GM19351 (cell line): ENCODE results near the gene SORBS1.

ENCODE experiments used
- ATAC-seq: cut with Tn5 transposase; IDR thresholded peaks from one replicate; pipeline ENCODE4 v1.9.1; 2021; ENCODE audit warnings: mild to moderate bottlenecking, moderate library complexity; ENCODE audit not compliant: unreplicated experiment

SORBS1 gene

DNA sequence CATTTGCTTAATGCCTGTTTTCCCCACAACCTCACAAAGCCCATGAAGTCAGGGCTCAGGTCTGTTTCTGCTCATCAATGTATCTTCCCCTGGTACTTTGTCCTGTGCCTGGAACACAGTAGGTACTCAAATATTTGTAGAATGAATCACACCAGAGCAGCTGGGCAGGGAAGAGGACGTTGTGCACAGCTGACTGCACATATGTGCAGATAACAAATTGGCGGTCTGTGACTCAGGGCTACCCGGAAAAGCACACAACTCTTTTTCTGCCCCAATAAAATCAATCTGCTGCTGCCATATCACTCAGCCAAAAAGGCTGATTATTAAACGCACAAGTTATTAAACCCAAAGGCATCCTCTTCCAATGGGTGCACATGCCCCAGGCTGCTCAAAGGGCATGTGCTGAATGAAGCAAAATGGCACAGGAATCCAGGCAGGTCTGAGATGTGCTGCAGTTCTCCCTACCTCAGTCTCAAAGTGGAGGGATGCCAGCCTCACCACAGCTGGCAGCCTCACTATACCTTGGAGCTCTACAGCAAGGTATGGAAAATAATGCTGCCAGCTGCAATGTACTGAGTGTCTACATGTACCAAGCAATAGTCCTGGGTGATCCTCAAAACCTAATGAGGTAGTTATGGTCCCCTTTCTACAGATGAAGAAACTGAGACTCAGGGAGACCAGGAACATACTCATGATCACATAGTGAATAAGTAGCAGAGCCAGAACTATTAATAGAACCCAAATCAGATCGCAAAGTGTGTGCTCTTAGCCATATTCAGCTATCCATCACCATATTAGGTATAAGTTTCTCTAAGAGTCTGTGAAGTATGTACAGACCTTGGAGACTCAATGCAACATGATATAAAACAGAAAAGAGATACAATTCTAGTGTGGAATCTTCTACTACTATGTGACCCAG is 43.4 kb downstream of the SORBS1 start:
- ATAC-seq = no peak

DNA sequence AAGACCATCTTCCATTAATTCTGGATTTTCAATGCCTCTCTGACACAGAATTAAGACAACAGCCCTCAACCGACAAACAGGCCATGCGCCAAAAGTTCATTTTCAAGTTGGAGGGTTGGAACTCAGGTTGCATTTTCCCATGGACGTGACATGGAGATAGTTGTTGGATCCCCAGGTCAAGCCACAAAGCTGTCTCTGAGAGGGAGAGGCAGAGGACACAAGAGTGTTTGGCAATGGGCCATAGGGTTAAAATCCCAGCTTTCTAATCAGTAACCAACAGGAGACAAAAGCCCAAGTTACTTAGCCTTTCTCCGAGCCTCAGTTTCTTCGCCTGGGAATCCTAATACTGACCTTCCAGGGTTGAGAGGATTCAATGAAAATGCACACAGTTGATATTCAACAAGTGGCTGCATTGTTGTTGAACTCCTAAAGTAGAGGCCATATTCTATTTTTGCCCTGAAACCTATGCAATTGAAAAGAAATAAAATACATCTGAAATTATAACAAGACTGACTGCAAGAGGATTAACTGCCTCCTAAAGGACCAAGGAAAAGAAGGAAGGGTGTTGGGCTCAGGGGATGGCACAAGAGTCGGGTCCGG is 44.3 kb downstream of the SORBS1 start:
- ATAC-seq = no peak

DNA sequence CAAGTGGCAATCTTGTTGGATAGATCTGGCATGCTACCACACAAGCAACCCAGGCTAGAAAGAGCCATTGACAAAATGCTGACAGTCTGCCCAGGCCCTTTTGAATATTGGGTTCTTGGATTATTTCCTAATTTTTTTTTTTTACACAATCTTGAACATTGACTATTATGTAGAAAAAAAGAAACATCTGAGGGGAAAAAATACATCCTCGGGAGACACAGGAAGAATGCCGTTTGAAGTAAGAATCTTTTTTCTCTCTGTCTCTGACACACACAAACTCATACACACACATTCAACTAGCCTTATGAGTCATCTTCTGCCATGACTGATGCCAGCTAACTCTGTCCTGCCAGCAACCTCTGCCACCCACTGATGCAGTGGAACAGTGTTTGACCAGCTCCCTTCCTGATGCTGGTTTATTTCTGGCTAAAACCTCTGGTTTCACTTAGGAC is 47.2 kb downstream of the SORBS1 start:
- ATAC-seq = no peak

DNA sequence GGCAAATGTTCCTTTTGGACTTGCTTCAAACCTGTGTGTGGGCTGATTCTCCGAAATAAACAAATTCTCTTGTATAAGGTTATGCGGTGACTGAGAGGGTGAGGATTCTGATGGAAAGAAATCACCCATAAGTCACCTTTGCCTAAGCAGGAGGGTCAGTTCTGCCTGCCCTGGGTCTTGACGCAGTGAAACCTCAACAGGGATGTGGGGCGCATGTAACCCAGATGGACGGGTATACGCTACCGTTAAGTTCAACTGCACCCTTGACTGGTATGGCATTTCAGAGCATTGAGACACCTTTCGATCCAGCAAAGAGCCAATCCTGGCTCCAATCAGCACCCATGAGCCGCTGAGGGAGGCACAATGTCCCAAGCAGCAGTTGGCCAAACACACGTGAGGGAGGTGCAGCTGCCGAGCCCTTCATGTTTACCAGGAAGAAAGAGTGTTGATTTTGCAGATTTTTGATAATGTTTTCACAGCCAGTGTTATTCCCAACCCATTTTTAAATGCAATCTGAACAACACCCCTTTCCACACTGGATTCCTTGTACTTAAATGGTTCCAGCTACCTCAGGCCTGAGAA is 48.1 kb downstream of the SORBS1 start:
- ATAC-seq = no peak

DNA sequence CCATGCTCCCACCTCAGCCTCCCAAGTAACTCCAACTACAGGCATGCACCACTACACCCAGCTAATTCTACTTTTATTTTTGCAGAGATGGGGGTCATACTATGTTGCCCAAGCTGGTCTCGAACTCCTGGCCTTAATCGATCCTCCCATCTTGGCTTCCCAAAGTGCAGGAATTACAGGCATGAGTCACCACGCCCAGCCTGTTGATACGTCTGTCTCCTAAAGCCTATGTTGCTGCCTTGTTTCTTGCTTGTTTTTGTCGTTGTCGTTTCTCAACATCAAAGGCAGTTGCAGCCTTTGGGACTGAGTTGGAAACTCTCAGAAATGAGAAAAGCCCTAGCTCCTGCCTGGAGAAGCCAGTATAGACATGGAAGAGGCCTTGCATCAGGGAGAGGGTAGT is 49.9 kb downstream of the SORBS1 start:
- no peak for ATAC-seq

DNA sequence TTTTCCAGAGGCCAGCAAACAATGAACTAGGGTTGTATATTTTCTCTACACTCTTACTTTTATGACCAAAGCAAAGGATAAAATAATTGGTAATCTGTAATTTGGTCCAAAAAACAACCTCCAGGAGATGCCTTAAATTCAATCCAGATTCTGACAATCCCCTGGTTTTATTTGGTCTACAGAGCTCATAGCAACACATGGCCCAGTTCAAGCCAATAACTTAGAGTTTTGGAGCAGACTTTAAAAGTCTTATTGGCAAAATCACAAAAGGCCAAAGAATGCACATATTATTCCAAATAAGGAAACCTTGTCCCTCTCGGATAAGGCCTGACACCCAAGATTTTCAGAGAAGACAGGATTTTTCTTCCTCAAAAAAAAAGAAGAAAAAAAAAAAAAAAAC is 51.9 kb downstream of the SORBS1 start:
- ATAC-seq = no peak

DNA sequence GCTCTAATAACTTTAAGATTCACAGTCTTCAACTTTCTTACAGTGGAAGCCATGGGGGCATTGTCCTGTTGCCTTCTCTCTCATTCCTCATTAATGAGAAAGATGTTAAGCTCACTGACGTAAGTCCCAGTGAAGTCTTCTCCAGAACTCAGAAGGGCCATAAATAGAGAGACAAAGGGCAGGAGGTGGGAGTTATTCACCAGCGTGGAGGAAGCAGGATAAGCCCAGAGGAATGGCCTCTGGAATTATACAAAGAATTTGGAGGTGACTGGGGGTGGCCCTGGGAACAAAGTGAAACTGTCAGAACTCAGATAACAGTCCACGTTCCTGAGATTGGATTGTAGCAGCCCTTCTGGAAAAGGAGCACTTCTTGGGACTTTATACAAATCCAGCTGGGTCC is 52.4 kb downstream of the SORBS1 start:
- no peak for ATAC-seq

DNA sequence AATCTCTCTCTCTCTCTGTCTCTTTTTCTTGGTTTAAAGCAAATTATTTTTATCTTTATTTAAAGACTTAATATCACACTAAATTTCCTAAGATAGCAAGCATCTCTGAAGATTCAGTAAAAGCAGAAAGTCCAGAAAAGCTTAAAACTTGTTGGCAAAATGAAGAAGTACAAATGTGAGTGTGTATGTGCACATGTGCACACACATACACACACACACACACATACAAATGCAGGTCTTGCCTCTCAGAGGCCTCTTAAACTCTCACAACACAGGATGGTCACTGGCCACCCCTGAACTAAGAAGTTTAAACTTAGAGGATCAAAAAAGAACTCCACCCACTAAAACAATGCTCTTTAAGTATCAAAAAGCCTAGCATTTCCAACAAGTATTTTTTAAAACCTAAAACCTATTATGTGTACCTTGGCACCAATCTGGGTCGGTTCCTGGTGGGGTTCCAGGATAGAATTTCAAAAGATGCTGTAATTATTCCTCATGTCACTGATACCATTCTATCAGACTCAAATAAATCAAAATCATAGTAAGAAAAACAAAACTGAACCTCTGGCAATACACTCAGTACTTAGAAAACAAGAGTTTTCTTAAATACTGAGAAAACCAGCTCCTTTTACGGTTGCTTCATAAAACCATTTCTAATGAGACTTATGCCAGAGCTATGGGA is 55.0 kb downstream of the SORBS1 start:
- ATAC-seq = no peak

DNA sequence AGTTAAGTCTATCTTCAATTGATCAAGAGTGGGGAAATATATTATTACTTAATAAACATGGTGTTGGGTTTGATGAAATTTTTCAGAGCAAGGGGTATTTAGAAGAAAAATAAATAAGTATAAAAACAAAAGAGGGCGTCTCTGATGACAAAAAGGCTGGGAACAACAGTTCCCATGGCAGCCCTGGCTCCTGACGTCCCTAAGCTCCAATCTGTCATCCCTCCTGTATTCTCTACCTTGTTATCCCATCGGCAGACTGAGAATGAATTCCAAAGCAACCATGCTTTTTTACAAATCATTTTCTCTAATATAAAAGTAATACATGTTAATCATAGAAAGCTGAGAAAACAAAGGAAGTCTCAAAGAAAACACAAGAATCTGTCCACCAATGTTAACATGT is 55.5 kb downstream of the SORBS1 start:
- ATAC-seq = no peak

DNA sequence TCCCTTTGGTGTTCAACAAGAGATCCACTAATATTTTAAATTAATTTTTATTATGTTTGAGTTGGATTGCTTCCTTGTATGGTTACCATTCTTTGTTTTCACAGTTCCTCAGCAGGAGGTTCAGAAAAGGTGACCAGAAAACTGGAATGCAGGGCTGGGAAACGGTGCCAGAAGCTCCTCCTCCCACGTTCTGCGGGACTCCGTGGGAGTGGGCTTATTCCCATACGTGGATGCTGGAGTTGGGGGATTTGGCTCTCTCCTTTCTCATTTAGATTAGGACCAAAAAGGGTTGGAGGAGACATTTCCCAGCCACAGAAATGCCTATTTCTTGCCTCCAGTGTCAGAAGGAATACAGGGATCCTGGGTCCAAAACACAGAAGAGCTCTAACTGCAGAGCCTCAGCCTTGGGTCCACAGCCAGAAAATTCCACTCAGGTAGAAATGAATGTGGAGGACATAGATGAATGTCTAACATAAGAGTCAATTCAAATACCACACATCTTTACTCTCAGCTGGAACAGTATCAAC is 56.0 kb downstream of the SORBS1 start:
- no peak for ATAC-seq

DNA sequence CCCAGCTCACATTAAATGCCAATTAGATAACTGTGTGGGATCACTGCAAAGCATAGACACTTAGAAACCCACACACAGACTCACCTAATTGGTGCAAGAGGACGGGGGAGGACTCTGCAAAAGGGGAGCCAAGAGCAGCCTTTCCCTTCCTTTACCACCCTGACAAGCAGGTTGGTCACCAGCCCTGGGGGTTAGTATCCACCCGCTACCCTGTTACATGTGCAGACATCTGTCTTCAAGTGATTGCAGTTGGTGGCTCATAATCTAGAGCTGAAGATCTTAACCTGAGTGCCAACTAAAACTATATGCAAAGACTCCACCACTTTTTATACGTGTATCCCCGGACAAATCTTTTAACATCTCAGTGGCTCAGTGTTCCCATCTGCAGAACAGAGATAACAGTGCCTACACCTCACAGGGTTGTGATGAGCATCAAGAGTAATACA is 56.9 kb downstream of the SORBS1 start:
- ATAC-seq = no peak

DNA sequence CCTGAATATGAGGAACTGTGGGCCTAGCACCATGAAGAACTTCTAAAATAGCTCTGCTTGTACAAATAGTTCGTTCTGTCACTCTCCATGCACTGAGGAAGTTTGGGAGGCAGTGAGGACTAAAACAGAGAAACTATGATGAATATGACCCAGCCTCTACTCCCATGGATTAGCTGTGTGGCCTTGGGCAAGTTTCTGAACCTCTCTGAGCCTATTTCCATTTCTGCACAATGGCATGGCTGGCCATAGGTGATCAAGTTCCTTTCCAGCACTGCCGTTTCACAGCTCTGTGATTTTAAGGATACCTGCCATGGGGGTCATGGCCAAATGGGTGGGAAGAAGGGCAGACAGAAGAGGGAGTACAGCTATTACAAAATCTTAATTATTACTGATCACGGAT is 57.6 kb downstream of the SORBS1 start:
- no peak for ATAC-seq

DNA sequence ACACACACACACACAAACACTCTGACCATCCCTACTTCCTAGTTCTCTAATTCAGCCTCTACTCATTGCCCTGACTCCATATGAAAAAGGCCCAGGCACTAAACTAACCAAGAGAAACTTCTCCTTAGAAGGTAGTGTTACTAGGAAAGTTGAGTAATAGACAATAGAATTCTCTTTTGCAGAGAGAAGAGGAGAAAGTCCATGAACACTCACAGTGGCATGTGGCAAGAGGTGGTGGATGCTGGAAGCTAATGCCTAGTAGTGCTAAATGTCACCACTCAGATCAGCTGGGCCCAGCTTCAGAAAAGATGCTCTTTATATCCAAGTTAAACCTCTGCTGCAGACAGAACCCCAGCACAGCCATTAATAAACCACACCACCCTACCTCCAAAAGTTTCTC is 58.2 kb downstream of the SORBS1 start:
- ATAC-seq = no peak

DNA sequence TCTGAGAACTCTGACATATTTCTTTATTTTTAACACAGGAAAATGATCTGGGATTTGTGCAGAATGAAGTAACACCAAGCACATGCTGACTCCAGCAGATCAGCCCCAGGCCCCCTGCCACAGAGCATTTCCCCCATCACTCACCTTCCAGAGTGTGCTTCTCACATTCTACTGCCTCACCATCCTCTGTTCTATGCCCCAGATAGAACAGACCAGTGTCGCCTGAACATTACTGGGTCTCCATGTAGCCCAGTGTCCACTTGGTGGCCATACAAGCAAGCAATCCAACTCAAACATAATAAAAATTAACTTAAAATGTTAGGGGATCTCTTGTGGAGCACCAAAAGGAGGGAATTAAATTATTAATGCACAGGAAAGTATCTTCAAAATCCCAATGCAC is 58.8 kb downstream of the SORBS1 start:
- no peak for ATAC-seq

DNA sequence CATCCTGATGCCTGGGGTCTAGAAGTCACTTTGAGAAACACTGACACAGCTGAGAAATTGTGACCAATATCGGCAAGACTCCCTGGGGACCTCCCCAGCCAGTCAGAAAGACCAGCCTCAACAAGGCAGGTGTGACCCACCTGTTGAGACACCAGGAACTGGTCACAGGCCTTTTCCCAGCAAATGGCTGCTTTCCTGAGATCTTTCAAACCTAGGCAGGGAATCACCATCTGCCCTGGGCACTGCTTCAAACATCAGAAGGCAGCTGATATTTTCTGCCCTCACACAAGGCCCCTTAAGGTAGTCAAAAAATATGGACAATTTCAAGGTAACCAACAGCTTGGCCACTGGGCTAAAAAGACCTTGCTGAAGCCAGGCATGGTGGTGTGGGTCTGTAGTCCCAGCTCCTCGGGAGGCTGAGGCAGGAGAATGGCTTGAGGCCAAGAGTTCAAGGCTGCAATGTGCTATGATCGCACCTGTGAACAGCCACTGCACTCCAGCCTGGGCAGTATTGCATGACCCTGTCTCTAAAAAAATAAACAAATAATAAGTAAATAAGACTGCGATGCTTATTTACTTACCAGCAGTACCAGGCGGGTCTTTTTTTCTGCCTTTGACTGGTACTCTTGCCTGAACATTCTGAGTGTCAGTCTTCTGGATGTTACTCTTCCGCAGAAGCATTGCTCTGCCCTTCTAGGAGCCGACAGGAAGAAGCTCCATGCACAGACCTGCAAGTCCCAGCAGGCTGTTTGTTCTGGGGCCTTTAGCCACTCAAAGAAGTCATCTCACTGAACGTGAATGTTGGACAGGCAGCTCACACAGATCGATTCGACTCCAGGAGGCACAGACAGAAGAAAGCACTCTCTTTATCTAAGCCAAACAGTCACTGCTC is 59.7 kb downstream of the SORBS1 start:
- no peak for ATAC-seq

DNA sequence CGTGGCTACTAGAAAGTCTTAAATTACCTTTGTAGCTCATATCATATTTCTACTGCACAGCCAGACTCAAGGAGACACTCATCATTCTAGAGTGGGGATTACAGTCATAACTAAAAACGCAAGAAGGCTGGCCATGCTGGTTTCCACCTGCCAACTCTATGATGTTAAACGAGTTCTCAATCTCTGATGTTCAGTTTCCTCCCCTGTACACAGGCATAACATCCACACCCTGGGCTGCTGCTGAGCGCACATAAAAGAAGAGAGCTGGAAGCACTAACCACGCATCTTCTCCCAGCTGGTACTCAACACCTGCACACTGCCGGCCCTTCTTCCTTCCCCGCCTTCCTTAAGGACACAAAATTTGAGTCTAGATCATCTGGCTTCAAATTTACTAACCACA is 60.5 kb downstream of the SORBS1 start:
- ATAC-seq = no peak

DNA sequence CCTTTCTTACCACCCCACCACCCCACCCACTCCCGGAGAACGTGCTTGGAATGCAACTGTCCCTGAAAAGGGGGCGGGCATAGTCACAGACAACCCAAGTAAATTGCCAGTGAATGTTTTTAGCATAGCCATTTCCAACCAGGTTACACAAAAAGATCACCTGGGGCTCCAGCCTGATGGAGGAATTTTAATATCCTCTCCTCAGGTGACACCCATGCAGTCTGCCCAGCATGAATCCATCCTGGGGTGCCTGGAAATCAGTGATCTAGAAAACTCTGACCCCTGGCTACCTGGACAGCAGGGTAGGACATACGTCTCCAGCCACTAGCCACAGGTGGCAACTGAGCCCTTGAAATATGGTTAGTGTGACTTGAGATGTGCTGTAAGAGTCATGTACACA is 61.1 kb downstream of the SORBS1 start:
- no peak for ATAC-seq

DNA sequence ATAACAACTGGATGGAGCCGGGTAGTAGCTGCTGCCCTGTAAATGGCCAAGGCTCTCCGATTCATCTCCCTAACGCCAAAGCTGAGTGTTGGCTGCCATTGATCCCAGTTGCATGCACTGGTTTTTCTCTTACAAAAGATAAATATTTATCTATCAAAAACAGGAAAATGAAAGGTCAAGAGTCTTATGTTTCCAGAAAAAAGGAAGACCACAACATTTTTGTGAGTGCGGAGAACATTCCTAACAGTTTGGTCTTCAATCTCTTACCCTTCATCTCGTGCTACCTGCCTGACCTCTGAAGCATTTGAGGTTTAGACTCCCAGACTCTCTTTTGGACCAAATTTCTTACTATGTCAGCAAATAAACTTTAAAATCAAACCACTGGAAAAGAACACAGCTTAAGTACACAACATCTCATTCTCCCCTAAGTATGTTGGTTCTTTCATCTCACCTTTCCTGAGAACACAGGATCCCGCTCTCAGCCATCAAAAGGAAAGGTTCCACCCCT is 61.6 kb downstream of the SORBS1 start:
- no peak for ATAC-seq

DNA sequence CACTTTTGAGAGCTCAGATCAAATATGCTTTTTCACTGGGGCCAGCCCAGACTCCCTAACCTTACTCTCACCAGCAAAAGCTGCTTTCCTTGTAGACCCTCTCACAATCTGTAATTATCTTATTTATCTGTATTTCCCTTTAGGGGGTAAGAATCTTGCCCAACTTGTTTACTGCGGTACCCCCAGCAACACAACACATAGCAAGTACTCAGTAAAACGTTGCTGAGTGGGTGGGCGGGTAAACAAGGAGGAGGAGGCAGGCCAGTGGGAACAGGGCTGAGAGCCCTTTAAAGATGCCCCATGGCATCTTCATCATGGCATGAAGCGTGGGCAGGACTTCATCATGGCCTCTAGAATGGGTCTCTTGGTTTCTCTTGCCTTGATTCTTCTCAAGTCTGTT is 64.2 kb downstream of the SORBS1 start:
- no peak for ATAC-seq
